IPS-18c (cell line): ENCODE measurements around the gene DNAJA3.
"Not testable (repeated sequence)": the region's sequence is repeated elsewhere in the genome, so short reads cannot be mapped to it uniquely, and the experiment has no call there.

ENCODE experiments used
- H3K4me3 ChIP-seq: 2 replicates; pipeline ENCODE4 v1.7.0; 2013; ENCODE audit warnings: low read depth, mild to moderate bottlenecking, low read length, moderate library complexity; ENCODE audit not compliant: insufficient read depth
- H3K9me3 ChIP-seq: one replicate; pipeline ENCODE4 v1.6.1; 2013; ENCODE audit warnings: mild to moderate bottlenecking, low read length, moderate library complexity; ENCODE audit not compliant: control insufficient read depth, insufficient read depth

The DNAJA3 gene

DNA sequence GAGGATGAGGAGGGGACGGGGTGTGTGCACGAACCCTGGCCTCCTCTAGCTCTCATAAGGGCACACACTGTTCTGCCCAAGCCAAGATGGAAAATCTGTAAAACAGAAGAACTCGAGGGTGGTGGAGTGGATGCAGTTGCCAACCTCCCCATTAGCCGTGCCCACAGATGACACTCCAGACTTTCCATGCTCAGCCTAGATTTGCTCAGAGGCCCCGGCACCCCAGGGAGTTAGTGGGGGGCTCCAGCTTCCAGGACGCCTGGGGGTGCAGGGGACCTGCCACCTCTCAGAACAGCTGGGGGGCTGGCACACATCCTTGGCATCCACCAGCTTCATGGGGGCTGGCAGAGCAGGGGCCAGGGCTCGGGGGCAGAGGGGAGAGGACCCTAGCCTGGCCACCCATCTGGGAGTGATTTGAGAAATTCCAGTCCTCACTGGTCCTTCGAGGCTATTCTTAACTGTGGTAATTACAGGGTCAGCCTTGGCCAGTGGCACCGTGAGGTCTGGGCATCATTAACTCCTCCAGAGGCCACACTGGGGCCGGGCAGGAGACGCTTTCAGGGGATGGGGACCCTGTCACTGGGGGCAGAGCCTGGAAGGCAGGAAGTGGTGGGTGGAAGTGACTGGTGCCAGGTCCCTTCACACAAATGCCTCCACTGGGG, 39.7 kb upstream of the DNAJA3 start:
- no peaks in the 10 kb centered on the region for H3K9me3 ChIP-seq
- no peak overlapping the region for H3K4me3 ChIP-seq

DNA sequence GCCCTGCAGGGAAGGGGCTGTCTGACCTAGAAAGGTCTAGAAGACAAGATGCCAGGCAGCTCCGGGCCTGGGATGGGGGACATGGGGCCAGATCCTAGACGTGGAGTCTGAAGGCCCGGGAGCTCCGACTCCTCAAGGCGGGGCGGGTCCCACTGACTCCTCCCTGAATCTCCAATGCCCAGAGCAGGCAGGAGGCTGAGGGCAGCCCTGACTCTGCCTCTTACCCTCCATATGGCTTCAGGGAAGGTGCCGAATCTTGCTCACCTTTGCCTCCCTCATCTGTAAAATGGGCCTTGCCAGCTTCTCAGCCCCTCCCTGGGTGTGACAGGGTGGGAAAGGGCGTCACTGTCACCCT, 39.2 kb upstream of the DNAJA3 start:
- Histone ChIP-seq H3K9me3 (no peaks in the 10 kb centered on the region), H3K4me3 (no peak overlapping the region)

DNA sequence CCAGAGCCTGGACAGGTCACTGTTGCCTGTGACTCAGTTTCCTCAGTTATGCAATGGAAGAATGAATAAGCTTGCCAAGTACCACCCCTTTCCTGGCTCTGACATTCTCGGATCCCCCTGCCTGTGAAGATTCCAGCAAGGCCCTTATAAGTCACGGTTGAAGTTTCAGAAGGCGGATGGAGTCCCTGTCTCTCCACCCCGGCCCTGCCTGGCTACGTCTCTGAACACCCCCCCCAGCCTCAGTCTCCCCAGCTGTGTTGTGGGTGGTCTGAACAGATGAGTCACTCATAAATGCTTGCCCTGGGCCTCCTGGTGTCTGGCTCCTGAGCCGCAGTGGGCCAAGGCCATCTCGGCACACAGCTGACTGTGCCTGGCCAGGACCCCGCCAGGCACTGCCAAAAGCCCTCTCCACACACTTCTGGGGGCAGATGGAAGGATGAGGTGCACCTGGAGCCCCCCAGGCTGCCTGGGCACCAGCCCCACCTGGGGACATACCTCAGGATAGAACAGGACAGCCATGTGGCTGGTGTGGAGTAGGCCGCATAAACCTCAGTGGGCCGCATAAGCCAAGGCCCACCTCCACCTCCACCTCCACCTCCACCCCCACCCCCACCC, 38.6 kb upstream of the DNAJA3 start:
- H3K4me3 ChIP-seq: no peak overlapping the region
- no peaks in the 10 kb centered on the region for H3K9me3 ChIP-seq

DNA sequence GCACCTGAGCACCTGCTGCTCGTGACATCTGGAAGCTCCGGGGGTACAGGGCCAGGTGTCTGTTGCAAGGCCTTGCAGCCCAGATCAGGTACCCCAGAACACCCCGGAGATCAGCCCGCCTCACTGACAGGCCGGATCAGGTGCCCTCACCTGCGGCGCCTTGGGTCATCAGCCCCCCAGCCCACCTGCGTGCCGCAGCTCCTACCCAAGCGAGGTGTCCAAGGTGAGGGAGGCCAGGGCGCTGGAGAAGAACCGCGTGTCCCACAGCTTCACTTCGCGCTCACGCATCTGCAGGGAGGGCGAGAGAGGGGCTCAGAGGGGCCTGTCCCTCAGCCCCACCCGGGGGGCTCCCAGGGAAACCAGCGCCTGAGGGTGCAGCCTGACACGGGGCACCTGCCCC, 37.9 kb upstream of the DNAJA3 start:
- H3K9me3 ChIP-seq: no peaks in the 10 kb centered on the region
- no peak overlapping the region for H3K4me3 ChIP-seq

DNA sequence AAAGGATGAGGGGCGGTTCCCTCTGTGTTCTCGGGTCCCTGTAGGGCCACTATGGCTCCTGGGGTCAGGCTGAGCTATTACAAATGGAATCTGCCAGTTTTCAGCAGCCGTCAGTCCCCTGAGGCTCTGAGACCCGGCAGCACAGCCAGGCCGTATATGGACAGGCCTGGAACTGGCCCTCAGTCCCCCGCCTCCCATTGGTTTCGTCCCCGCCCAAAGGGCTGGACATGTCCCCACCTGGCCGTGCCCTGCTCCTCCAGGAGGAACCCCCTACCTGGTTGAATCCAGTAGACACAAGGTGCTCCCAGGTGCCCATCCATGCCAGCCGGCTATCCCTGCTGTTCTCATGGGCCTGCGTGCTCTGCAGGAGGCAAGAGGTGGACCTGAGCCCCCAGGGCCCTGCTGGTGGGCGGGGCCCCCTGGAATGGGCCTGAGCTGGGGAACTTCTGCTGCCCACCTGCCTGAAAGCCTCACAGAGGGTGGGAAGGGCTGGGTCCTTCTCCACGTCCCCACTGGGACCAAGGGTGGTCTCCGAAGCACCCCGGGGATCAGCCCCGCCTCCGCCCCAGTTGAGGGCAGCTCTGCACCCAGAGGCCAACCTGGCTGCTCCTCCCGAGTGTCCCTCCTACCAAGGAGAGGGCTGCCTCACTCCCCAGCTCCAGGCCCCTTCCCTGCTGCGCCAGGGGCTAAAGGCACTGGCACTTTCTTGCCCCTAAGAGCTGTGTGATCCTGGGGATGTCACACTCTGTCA, 37.2 kb upstream of the DNAJA3 start:
- Histone ChIP-seq H3K9me3 (no peaks in the 10 kb centered on the region), H3K4me3 (no peak overlapping the region; the same call in 1 of the 2 replicates)

DNA sequence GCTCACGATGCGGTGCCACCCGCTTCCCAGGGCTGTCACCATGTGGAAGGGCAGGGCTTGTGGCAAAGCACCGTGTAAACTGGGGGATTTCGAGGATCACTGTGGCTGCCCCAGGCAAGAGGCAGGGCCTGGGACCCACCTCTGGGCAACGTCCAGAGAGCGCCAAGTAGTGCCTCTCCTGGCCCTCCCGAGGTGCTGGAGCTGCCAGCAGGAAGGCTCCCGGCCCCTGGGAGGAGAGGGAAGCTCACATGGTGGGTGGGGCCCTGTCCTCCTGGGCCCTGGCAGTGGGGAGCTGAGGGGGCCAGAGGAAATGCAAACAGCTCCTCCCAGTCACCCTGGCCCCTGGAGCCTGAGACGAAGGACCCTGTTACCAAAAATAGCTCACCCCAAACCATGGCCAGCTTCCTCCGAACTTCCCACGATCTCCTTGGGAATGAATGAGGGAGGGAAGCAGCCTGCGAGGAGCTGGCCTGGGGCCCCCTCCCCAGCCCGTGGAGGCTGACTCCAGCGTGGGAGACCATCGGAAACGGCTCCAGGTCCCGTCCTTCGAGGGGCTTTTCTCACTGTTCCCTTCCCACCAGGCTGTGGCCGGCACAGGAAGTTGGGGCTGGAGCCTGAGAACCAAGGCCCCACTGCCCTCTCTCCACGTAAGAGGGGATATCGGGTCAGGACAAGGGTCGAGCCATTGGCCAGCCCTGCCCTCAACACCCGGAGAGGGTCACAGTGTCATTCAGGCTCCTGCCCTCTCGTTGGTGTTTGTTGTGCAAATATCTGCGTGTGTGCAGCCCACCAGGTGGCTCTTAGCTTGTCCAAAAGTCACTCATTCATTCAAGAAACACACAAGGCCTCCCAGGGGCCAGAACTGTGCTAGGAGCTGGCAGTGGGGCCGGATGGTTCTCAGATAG, 36.4 kb upstream of the DNAJA3 start:
- Histone ChIP-seq H3K9me3 (no peaks in the 10 kb centered on the region), H3K4me3 (no peak overlapping the region; the same call in 1 of the 2 replicates)

DNA sequence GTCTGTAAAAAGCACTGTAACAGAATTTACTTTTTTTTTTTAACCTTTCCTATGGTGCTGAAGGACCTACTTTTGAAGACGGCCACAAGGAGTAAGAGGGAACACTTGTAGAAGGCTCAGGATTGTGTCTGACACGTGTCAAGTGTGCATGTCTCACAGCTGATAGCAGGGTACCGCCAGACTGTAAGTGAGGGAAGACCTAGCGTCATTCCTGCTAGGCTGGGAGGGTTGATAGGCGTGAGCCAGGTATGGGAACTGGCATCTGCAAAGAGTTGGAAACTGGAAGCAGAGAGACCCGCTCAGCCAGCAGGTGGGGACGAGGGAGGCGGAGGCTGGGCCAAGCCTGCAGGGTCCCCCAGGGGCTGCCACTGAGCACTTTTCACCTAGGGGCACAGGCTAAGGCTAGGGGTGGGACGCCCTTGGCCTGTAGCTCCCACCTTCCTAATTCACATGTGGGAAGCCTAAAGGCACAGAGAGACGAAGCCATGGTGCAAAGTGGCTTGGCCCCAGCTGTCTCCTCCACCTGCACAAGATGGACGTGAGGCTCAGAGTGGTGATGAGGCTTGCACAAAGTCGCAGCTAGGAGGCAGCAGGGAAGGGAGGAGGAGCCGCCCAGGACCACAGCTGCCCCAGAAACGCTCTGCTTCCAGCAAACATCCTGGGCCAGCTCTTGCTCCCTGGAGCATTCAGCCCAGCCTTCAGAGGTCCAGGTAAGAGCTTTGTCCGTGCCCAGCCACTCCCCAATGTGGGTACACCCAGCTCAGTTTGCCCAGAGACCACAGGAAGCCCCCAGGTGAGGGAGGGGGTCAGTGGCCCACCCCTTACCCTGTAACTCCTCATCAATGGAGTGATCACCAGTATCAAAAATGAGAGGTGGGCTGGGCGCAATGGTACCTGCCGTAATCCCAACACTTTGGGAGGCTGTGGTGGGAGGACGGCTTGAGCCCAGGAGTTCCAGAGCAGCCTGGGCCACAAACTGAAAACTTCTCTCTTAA, 35.1 kb upstream of the DNAJA3 start:
- H3K4me3 ChIP-seq: no peak overlapping the region
- no peaks in the 10 kb centered on the region for H3K9me3 ChIP-seq

DNA sequence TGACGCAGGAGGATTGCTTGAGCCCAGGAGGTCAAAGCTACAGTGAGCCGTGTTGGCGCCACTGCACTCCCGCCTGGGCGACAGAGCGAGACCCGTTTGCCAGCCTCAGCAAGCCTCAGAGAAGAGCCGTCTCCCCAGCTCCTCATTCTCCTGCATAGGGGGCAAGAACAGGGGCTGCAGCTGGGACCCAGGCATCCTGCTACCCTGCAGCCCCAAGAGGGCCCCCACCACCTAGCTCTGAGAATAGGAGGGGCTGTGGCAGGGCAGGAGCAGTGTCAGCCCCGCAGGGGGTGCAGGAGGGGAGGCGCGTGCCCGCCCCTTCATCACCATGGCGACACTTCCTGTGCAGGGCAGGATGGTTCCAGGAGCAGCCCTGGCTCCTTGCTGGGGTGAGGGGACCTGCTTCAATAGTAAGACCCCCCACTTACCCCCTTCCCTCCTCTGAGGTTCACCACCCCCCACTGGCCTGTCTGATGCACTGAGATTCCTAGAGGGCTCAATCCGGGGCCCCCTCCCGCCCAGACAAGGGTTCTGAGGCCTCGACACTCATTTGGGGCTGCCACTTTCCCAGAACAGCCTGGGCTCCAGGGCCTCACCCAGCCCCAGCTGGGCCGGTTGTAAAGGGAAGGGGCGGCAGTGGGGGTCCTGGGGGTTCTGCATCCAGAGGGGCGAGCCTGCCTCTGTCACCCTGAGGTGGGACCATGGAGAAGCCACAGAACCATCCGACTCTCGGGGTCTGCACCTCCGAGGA, 33.9 kb upstream of the DNAJA3 start:
- H3K4me3 ChIP-seq: peak overlapping the region; percentile 9; the same call in 1 of the 2 replicates

DNA sequence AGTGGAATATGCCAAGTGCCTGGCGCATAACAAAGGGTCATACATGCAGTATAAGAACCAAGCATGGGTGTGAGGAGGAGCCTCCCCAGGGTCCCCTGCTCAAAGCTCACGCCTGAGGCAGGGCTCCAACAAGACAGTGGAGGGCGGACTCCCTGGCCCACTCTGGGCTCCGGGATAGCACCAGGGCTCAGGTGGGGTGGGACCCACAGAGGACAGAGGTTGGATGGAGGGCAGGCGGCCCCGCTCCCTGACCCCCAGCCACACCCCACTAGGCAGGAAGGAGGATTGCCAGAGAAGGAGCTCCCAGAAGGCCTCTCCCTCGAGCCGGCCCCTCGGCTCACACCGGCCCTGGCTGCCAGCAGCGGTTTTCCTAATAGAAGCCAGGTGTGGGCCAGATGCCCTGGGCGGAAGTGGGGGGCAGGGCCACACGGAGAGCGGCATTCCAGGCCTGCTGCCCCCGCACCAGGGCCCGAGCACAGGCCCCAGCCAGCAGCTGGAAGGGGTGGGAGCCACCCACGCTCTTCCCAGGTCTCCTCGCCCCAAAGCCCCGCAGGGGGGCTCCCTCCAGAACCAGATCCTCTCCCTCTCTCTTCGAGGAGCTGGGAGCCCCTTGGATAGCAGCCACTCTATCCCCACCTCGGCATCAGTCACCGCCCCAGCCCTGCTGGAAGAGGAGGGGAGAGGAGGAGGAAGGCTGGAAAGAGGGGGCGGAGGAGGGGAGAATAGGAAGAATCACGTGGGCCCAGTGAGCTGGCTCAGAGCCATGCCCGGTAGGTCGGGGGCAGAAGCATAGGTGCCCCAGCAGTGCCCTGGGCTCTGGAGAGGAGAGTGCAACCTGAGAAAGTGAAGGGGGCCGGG, 33.1 kb upstream of the DNAJA3 start:
- peaks cover 2% of the 10 kb centered on the region for H3K9me3 ChIP-seq
- H3K4me3 ChIP-seq: peak overlapping the region; percentile 9; the same call in 1 of the 2 replicates

More for the DNA sequence above, 33.9 kb upstream of the DNAJA3 start:
- H3K9me3 ChIP-seq: peaks cover 2% of the 10 kb centered on the region

DNA sequence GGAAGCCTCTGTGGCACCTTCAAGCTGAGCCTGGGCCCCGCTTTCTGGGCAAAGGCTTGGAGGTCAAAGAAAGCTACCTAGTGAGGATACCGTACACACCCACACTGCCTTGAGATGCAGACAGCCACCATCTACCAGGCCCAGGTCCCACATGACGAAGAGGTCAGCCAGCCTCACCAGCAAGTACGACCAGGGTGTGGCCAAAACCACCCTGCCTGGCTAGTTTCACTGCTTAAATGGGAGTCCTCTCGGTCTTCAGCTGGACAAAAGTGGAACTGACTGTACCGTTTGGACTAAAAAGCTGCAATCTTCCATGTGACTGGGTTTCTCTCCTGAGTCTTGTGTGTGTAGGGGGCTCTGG, 32.4 kb upstream of the DNAJA3 start:
- H3K4me3 ChIP-seq: no peak overlapping the region
- peaks cover 2% of the 10 kb centered on the region for H3K9me3 ChIP-seq

DNA sequence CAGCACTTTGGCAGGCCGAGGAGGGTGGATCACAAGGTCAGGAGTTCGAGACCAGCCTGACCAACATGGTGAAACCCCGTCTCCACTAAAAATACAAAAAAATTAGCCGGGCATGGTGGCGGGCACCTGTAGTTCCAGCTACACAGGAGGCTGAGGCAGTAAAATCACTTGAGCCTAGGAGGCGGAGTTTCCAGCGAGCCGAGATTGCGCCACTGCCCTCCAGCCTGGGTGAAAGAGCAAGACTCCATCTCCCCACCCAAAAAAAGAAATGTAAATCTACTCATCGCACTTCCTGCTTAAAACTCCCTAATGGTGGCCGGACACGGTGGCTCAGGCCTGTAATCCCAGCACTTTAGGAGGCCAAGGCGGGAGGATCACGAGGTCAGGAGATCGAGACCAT, 31.8 kb upstream of the DNAJA3 start:
- H3K9me3 ChIP-seq, H3K4me3 ChIP-seq: not testable (repeated sequence)

DNA sequence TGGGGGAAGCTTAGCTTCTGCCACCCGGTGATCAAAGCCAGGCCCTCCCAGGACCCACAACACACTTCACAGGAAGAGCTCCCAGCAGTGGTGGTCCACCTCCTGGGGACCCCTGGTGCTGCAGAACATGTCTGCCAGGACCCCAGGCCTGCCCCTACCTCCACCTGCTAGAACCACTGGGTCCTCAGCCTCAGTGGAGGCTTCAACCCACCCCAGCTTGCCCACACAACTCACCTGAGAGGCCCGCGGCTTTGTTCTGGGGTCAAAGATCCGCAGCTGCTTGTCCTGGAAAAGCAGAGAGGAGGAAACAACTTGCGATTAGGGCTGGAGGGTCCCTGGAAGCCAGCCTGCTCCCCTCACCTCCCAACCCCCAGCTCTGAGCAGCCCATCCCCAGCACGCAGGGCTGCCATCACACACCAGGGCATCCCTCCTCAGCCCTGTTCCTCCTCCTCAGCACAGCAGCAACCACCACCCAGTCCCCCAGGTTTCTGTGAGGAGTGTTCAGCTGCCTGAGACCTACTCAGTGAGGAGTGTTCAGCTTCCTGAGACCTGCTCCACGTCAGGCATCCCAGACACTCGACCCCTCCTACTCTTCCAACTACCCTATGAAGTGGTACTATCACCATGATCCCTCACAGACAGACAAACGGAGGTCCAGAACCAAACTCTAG, 30.5 kb upstream of the DNAJA3 start:
- peaks cover 2% of the 10 kb centered on the region for H3K9me3 ChIP-seq

DNA sequence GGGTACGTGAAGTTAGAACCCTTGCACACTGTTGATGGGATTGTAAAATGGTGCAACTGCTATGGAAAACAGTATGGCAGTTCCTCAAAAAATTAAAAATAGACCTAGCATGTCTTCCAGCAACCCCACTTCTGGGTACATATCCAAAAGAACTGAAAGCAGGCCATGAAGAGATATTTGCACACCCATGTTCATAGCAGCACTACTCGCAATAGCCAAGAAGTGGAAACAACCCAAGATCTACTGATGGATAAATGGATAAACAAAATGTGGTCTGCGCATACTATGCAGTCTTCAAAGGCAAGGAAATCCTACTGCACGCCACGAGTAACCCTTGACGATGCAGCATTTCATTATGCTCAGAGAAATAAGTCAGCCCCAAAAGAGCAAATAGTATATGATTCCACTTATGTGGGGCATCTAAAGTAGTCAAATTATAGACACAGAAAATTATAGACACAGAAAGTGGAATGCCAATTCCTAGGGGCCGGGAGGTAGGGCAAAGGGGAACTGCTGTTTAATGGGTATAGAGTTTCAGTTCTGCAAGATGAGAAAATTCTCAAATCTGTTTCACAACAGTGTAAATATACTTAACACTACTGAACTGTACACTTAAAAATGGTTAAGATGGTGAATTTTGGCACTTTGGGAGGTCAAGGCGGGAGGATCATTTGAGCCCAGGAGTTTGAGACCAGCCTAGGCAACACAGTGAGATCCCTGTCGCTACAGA, 26.5 kb upstream of the DNAJA3 start:
- peaks cover 2% of the 10 kb centered on the region for H3K9me3 ChIP-seq
- H3K4me3 ChIP-seq: no peak overlapping the region

More for the DNA sequence above, 30.5 kb upstream of the DNAJA3 start:
- no peak overlapping the region for H3K4me3 ChIP-seq

DNA sequence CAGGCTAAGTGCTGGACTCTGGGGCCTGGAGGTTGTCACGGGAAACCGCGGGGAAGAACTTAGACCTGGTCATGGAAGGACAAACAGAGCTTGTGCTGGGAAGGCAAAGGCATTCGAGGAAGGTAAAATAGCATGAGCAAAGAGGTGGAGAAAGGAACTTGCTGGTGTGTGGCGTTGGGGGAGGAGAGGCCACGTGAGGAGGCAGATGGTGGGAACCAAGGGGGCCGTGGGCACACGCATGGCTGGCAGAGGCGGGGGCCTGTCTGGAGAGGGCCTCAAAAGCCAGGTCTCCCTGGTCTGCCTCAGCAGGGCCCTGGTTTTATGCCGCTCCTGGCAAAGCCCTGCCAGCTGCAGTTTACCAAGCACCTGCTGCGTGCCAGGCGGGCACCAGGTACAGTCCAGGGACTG, 24.6 kb upstream of the DNAJA3 start:
- Histone ChIP-seq H3K4me3 (no peak overlapping the region), H3K9me3 (peaks cover 2% of the 10 kb centered on the region)
